OCI-LY7 (cell line): Measurements from ENCODE around the gene THOC7.

Experiments used
- EZH2phosphoT487 ChIP-seq: fragments of 200-600 bp; sonication (generic); IDR thresholded peaks from 2 replicates; pipeline ENCODE4 v1.6.1; 2018; ENCODE audit warnings: low read depth, borderline replicate concordance, mild to moderate bottlenecking, mixed run types, antibody characterized with exemption, low read length, moderate library complexity, mixed read lengths
- TF ChIP-seq, protein P1 (sequence below): fragments of 200-600 bp; sonication (generic); conservative IDR thresholded peaks from 2 replicates; pipeline ENCODE4 v1.5.1; 2014; ENCODE audit warnings: mild to moderate bottlenecking, antibody characterized with exemption, low read length, moderate library complexity, mixed read lengths

DNA sequence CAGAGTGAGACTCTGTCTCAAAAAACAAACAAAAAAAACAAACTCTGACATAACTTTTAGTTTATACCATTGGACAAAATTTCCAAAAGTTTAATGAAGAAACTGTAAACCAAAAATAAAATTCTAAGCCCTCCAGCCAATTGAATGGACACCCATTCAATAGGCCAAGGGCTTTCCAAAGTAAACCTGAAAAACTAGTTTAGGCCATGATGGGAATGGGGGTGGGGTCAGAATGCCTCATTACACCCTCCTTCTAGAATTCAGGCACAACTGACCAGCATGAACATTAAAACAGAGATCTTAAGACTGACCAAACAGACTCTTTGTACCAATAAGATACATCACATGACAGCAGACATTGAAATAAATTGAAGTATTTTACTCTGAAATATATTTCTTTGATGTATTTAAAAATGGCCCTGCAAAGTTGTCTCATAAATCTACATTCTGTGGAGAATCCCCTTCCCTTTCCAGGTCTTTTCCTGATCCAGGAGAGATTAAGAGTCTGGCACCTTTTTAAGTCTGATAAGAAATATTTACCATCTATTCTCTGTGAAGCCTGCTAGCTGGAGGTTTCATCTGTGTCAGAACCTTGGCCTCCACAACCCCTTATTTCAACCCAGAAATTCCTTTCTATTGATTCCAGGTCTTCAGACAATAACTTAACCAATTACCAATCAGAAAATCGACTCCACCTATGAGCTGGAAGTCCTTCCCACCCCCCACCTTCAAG is 15.7 kb downstream of the THOC7 start:
- TF ChIP-seq EZH2phosphoT487, result no peak
- TF ChIP-seq, protein P1, sequence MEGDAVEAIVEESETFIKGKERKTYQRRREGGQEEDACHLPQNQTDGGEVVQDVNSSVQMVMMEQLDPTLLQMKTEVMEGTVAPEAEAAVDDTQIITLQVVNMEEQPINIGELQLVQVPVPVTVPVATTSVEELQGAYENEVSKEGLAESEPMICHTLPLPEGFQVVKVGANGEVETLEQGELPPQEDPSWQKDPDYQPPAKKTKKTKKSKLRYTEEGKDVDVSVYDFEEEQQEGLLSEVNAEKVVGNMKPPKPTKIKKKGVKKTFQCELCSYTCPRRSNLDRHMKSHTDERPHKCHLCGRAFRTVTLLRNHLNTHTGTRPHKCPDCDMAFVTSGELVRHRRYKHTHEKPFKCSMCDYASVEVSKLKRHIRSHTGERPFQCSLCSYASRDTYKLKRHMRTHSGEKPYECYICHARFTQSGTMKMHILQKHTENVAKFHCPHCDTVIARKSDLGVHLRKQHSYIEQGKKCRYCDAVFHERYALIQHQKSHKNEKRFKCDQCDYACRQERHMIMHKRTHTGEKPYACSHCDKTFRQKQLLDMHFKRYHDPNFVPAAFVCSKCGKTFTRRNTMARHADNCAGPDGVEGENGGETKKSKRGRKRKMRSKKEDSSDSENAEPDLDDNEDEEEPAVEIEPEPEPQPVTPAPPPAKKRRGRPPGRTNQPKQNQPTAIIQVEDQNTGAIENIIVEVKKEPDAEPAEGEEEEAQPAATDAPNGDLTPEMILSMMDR, result no peak
